ENCODE measurements around the gene SLCO2B1.

The SLCO2B1 gene

GRCh38 chr11:75196426-75196825 lies 45.5 kb downstream of the SLCO2B1 start:
- Histone ChIP-seq H3K27me3 (ENCODE audit: insufficient read depth, low read length) (no peaks in the 10 kb centered on the region), H3K4me1 (ENCODE audit: insufficient read depth, low read length) (peaks cover 2% of the 10 kb centered on the region), H3K9me3 (ENCODE audit: low read length) (no peaks in the 10 kb centered on the region), H3K4me3 (ENCODE audit: low read length) (no peak overlapping the region), H2AFZ (ENCODE audit: low read depth, low read length) (no peak overlapping the region), H3K36me3 (ENCODE audit: insufficient read depth, low read length) (no peaks in the 10 kb centered on the region)

- no peaks in the 10 kb centered on the region for H3K36me3 ChIP-seq (ENCODE audit: insufficient read depth, low read length)
- H3K9me3 ChIP-seq (ENCODE audit: low read length): no peaks in the 10 kb centered on the region
- H2AFZ ChIP-seq (ENCODE audit: low read depth, low read length): no peak overlapping the region
- H3K4me1 ChIP-seq (ENCODE audit: insufficient read depth, low read length): no peaks in the 10 kb centered on the region
- H3K27me3 ChIP-seq (ENCODE audit: insufficient read depth, low read length): no peaks in the 10 kb centered on the region
- H3K4me3 ChIP-seq (ENCODE audit: low read length): no peak overlapping the region
These were observed 46.8 kb downstream of the SLCO2B1 start for GRCh38 chr11:75197512-75198277.

GRCh38 chr11:75198278-75198973 lies 47.5 kb downstream of the SLCO2B1 start:
- no peaks in the 10 kb centered on the region for H3K4me1 ChIP-seq (ENCODE audit: insufficient read depth, low read length)
- no peak overlapping the region for H3K4me3 ChIP-seq (ENCODE audit: low read length)
- no peaks in the 10 kb centered on the region for H3K9me3 ChIP-seq (ENCODE audit: low read length)
- no peaks in the 10 kb centered on the region for H3K36me3 ChIP-seq (ENCODE audit: insufficient read depth, low read length)
- no peak overlapping the region for H2AFZ ChIP-seq (ENCODE audit: low read depth, low read length)
- H3K27me3 ChIP-seq (ENCODE audit: insufficient read depth, low read length): no peaks in the 10 kb centered on the region

GRCh38 chr11:75199412-75199955 lies 48.6 kb downstream of the SLCO2B1 start:
- H3K27me3 ChIP-seq (ENCODE audit: insufficient read depth, low read length): no peaks in the 10 kb centered on the region
- no peaks in the 10 kb centered on the region for H3K9me3 ChIP-seq (ENCODE audit: low read length)
- no peak overlapping the region for H2AFZ ChIP-seq (ENCODE audit: low read depth, low read length)

GRCh38 chr11:75200051-75200450 lies 49.1 kb downstream of the SLCO2B1 start:
- Histone ChIP-seq H3K36me3 (ENCODE audit: insufficient read depth, low read length) (no peaks in the 10 kb centered on the region), H3K27me3 (ENCODE audit: insufficient read depth, low read length) (no peaks in the 10 kb centered on the region), H3K4me1 (ENCODE audit: insufficient read depth, low read length) (no peaks in the 10 kb centered on the region), H2AFZ (ENCODE audit: low read depth, low read length) (no peak overlapping the region), H3K9me3 (ENCODE audit: low read length) (no peaks in the 10 kb centered on the region), H3K4me3 (ENCODE audit: low read length) (no peak overlapping the region)

More at GRCh38 chr11:75199412-75199955, 48.6 kb downstream of the SLCO2B1 start:
- no peaks in the 10 kb centered on the region for H3K4me1 ChIP-seq (ENCODE audit: insufficient read depth, low read length)
- no peaks in the 10 kb centered on the region for H3K36me3 ChIP-seq (ENCODE audit: insufficient read depth, low read length)
- H3K4me3 ChIP-seq (ENCODE audit: low read length): no peak overlapping the region

DNA sequence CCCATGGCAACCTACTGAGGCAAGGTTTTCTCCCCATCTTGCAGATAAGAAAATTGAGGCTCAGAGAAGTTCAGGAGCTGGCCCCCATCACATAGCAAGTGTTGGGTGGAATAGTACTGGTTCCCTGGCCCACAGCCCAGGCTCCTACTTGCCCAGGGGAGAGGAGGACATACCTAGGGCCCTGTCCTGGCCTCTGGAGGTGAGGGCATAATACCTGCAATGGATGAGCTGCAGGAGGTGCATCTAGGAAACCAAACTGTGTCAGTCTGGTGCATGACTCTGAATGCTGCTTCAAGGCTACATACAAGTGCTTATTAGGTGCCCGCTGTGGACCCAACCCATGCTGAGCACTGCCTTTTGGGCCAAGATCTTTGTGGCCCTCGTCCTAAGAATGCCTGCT lies 49.6 kb downstream of the SLCO2B1 start:
- no peaks in the 10 kb centered on the region for H3K36me3 ChIP-seq (ENCODE audit: insufficient read depth, low read length)
- no peaks in the 10 kb centered on the region for H3K9me3 ChIP-seq (ENCODE audit: low read length)
- H3K4me3 ChIP-seq (ENCODE audit: low read length): no peak overlapping the region
- no peak overlapping the region for H2AFZ ChIP-seq (ENCODE audit: low read depth, low read length)
- no peaks in the 10 kb centered on the region for H3K27me3 ChIP-seq (ENCODE audit: insufficient read depth, low read length)
- H3K4me1 ChIP-seq (ENCODE audit: insufficient read depth, low read length): no peaks in the 10 kb centered on the region

DNA sequence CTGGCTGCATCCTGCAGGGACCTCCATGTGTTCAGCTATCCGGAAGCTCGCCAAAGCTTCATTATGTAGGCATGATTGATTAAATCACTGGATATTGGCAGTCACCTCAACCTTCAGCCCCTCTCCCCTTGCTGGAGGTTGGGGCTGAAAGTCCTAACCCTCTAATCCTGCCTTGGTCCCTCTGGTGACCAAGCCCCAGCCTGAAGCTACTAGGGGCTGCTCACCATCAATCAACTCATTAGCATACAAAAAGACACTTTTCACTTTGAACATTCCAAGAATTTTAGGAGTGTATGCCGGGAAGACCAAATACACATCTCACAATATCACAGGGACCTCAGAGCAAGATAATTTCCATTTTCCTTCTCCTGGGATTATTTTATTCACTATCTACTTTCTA lies 50.9 kb downstream of the SLCO2B1 start:
- no peaks in the 10 kb centered on the region for H3K36me3 ChIP-seq (ENCODE audit: insufficient read depth, low read length)
- no peaks in the 10 kb centered on the region for H3K9me3 ChIP-seq (ENCODE audit: low read length)
- no peak overlapping the region for H3K4me3 ChIP-seq (ENCODE audit: low read length)
- H2AFZ ChIP-seq (ENCODE audit: low read depth, low read length): no peak overlapping the region
- H3K4me1 ChIP-seq (ENCODE audit: insufficient read depth, low read length): no peaks in the 10 kb centered on the region
- no peaks in the 10 kb centered on the region for H3K27me3 ChIP-seq (ENCODE audit: insufficient read depth, low read length)

DNA sequence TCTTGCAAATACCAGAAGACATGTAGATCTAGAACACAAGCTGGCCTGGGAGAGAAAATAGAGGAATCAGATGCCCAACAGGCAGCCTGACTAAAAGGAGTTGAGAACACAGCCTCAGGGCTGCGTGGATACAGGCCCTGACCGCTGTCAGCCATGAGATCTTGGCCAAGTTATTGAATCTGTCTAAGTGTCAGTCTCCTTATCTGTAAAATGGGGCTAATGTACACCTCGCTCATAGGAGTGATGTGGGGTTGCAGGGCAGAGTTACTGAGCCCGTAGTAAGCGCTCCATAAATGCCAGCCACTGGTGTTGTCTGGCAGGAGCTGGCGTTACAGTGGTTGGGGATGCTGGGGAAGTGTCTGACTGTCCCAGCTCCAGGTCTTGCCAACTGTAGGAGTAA lies 51.3 kb downstream of the SLCO2B1 start:
- Histone ChIP-seq H3K36me3 (ENCODE audit: insufficient read depth, low read length) (no peaks in the 10 kb centered on the region), H3K4me1 (ENCODE audit: insufficient read depth, low read length) (no peaks in the 10 kb centered on the region), H2AFZ (ENCODE audit: low read depth, low read length) (no peak overlapping the region), H3K4me3 (ENCODE audit: low read length) (no peak overlapping the region), H3K27me3 (ENCODE audit: insufficient read depth, low read length) (no peaks in the 10 kb centered on the region), H3K9me3 (ENCODE audit: low read length) (no peaks in the 10 kb centered on the region)

- Histone ChIP-seq H3K4me3 (ENCODE audit: low read length) (no peak overlapping the region), H3K27me3 (ENCODE audit: insufficient read depth, low read length) (no peaks in the 10 kb centered on the region), H2AFZ (ENCODE audit: low read depth, low read length) (no peak overlapping the region), H3K36me3 (ENCODE audit: insufficient read depth, low read length) (no peaks in the 10 kb centered on the region), H3K9me3 (ENCODE audit: low read length) (no peaks in the 10 kb centered on the region), H3K4me1 (ENCODE audit: insufficient read depth, low read length) (no peaks in the 10 kb centered on the region)
These were observed 52.2 kb downstream of the SLCO2B1 start for GRCh38 chr11:75203138-75203537.

DNA sequence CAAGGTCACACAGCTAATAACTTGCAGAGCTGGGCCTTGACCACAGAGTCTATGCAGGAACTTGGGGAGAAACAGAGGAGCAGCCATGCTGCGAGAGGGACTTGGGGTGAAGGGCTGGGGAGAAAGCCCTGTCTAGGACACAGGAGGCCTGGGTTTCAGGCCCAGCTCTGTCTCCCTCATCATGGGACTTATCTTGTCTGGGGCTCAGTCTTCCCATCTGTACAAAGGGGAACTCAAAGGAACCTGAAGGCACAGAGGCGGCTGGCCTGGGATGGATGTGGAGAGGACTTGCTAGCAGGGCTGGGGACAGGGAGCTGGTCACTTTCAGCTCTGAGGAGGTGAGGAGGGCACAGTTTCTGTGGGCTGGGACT lies 52.7 kb downstream of the SLCO2B1 start:
- H3K4me1 ChIP-seq (ENCODE audit: insufficient read depth, low read length): no peaks in the 10 kb centered on the region
- H3K4me3 ChIP-seq (ENCODE audit: low read length): no peak overlapping the region
- H3K9me3 ChIP-seq (ENCODE audit: low read length): no peaks in the 10 kb centered on the region
- H3K27me3 ChIP-seq (ENCODE audit: insufficient read depth, low read length): no peaks in the 10 kb centered on the region
- H2AFZ ChIP-seq (ENCODE audit: low read depth, low read length): no peak overlapping the region
- H3K36me3 ChIP-seq (ENCODE audit: insufficient read depth, low read length): no peaks in the 10 kb centered on the region

DNA sequence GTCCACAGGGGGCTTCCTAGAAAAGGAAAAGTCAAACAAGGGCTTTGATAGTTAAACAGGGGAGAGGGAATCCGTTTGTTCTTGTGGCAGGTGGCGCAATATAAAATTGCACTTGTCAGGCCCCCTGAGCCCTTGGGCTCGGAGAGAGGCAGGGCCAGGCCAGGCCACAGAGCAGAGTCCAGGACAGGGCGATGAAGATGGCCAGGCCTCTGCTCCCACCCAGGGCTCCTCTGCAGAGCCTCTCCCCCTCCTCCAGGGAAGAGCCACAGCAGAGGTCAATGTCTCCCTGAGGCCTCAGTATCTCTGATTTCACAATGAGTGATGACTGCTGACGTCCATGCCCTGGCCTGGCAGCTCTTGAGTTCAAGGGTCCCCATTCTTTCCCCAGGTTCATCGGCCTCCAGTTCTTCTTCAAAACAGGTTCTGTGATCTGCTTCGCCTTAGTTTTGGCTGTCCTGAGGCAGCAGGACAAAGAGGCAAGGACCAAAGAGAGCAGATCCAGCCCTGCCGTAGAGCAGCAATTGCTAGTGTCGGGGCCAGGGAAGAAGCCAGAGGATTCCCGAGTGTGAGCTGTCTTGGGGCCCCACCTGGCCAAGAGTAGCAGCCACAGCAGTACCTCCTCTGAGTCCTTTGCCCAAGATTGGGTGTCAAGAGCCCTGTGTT lies 53.2 kb downstream of the SLCO2B1 start:
- H3K9me3 ChIP-seq (ENCODE audit: low read length): no peaks in the 10 kb centered on the region
- no peaks in the 10 kb centered on the region for H3K4me1 ChIP-seq (ENCODE audit: insufficient read depth, low read length)
- no peak overlapping the region for H2AFZ ChIP-seq (ENCODE audit: low read depth, low read length)
- no peaks in the 10 kb centered on the region for H3K36me3 ChIP-seq (ENCODE audit: insufficient read depth, low read length)
- no peak overlapping the region for H3K4me3 ChIP-seq (ENCODE audit: low read length)
- no peaks in the 10 kb centered on the region for H3K27me3 ChIP-seq (ENCODE audit: insufficient read depth, low read length)

GRCh38 chr11:75204685-75205563 lies 54.0 kb downstream of the SLCO2B1 start:
- no peak overlapping the region for H3K4me3 ChIP-seq (ENCODE audit: low read length)
- H3K4me1 ChIP-seq (ENCODE audit: insufficient read depth, low read length): no peaks in the 10 kb centered on the region
- no peak overlapping the region for H2AFZ ChIP-seq (ENCODE audit: low read depth, low read length)
- H3K27me3 ChIP-seq (ENCODE audit: insufficient read depth, low read length): no peaks in the 10 kb centered on the region
- H3K36me3 ChIP-seq (ENCODE audit: insufficient read depth, low read length): no peaks in the 10 kb centered on the region
- no peaks in the 10 kb centered on the region for H3K9me3 ChIP-seq (ENCODE audit: low read length)
